SK-N-SH treated with all-trans-retinoic acid at 6 μM for 48 hours (cell line): ENCODE measurements around the gene MEF2B.

Source experiments
- ATAC-seq: fragments of 200-7000 bp; cut with Tn5 transposase; 3 replicates; pipeline ENCODE4 v1.9.1; 2020; ENCODE audit warnings: mild to moderate bottlenecking, moderate library complexity
- ARNTL ChIP-seq: fragments of 450-650 bp; formaldehyde crosslinking; IDR thresholded peaks from 2 replicates; pipeline ENCODE4 v1.5.0; 2020; ENCODE audit warnings: low read depth, mild to moderate bottlenecking, moderate library complexity, borderline replicate concordance
- BACH2 ChIP-seq: fragments of 250-450 bp; sonication (Bioruptor Pico); IDR thresholded peaks from 2 replicates; pipeline ENCODE4 v1.9.0; 2021; ENCODE audit warnings: mild to moderate bottlenecking, borderline replicate concordance
- CSDC2 ChIP-seq: fragments of 250-450 bp; sonication (Bioruptor Pico); IDR thresholded peaks from 2 replicates; pipeline ENCODE4 v1.5.0; 2020; ENCODE audit warnings: mild to moderate bottlenecking, moderate library complexity
- CSRNP3 ChIP-seq: fragments of 250-450 bp; sonication (Bioruptor Pico); IDR thresholded peaks from 2 replicates; pipeline ENCODE4 v1.5.1; 2021; ENCODE audit warnings: mild to moderate bottlenecking, moderate library complexity
- ESRRG ChIP-seq: fragments of 250-450 bp; sonication (Bioruptor Pico); IDR thresholded peaks from 2 replicates; pipeline ENCODE4 v1.6.1; 2021; ENCODE audit warnings: mild to moderate bottlenecking
- GLIS3 ChIP-seq: fragments of 250-450 bp; sonication (Bioruptor Pico); IDR thresholded peaks from 2 replicates; pipeline ENCODE4 v1.5.0; 2020; ENCODE audit warnings: mild to moderate bottlenecking, moderate library complexity
- ISL1 ChIP-seq: fragments of 250-450 bp; sonication (Bioruptor Pico); IDR thresholded peaks from 2 replicates; pipeline ENCODE4 v2.1.2; 2022; ENCODE audit warnings: mild to moderate bottlenecking, moderate library complexity
- OSR1 ChIP-seq: fragments of 250-450 bp; sonication (Bioruptor Pico); IDR thresholded peaks from 2 replicates; pipeline ENCODE4 v1.8.0; 2022; ENCODE audit warnings: moderate library complexity, mild to moderate bottlenecking, inconsistent platforms
- PATZ1 ChIP-seq: fragments of 250-450 bp; sonication (Bioruptor Pico); IDR thresholded peaks from 2 replicates; pipeline ENCODE4 v1.8.0; 2020; ENCODE audit warnings: mild to moderate bottlenecking, moderate library complexity, borderline replicate concordance
- POU6F1 ChIP-seq: fragments of 250-450 bp; sonication (Bioruptor Pico); IDR thresholded peaks from 2 replicates; pipeline ENCODE4 v1.8.0; 2021; ENCODE audit warnings: low read depth, mild to moderate bottlenecking, moderate library complexity, borderline replicate concordance
- PPARA ChIP-seq: fragments of 250-450 bp; sonication (Bioruptor Pico); IDR thresholded peaks from 2 replicates; pipeline ENCODE4 v1.5.0; 2020; ENCODE audit warnings: mild to moderate bottlenecking, borderline replicate concordance
- RARB ChIP-seq: fragments of 250-450 bp; sonication (Bioruptor Pico); IDR thresholded peaks from 2 replicates; pipeline ENCODE4 v1.8.0; 2021; ENCODE audit warnings: mild to moderate bottlenecking, moderate library complexity
- SNAI2 ChIP-seq: fragments of 250-450 bp; sonication (Bioruptor Pico); IDR thresholded peaks from 2 replicates; pipeline ENCODE4 v1.5.0; 2020; ENCODE audit warnings: mild to moderate bottlenecking, moderate library complexity
- TCF4 ChIP-seq: fragments of 250-450 bp; sonication (Bioruptor Pico); IDR thresholded peaks from 2 replicates; pipeline ENCODE4 v1.8.0; 2021; ENCODE audit warnings: mild to moderate bottlenecking, moderate library complexity, borderline replicate concordance
- TOX ChIP-seq: fragments of 250-450 bp; sonication (Bioruptor Pico); IDR thresholded peaks from 2 replicates; pipeline ENCODE4 v1.8.0; 2021; ENCODE audit warnings: mild to moderate bottlenecking, moderate library complexity, borderline replicate concordance
- TSHZ2 ChIP-seq: fragments of 250-450 bp; sonication (Bioruptor Pico); IDR thresholded peaks from 2 replicates; pipeline ENCODE4 v1.5.0; 2020; ENCODE audit warnings: mild to moderate bottlenecking, moderate library complexity
- ZFP3 ChIP-seq: fragments of 250-450 bp; sonication (Bioruptor Pico); IDR thresholded peaks from 2 replicates; pipeline ENCODE4 v1.5.0; 2020; ENCODE audit warnings: mild to moderate bottlenecking, moderate library complexity
- ZNF565 ChIP-seq: fragments of 450-650 bp; formaldehyde crosslinking; conservative IDR thresholded peaks from 2 replicates; pipeline ENCODE4 v1.5.0; 2020; ENCODE audit warnings: low read depth, mild to moderate bottlenecking, moderate library complexity
- ZNF8 ChIP-seq: fragments of 450-650 bp; formaldehyde crosslinking; IDR thresholded peaks from 2 replicates; pipeline ENCODE4 v1.5.0; 2020; ENCODE audit warnings: mild to moderate bottlenecking, moderate library complexity
- TF ChIP-seq, protein P1 (sequence below): fragments of 250-450 bp; sonication (Bioruptor Pico); IDR thresholded peaks from 2 replicates; pipeline ENCODE4 v1.5.1; 2020; ENCODE audit warnings: low read depth, mild to moderate bottlenecking, moderate library complexity

The MEF2B gene

DNA sequence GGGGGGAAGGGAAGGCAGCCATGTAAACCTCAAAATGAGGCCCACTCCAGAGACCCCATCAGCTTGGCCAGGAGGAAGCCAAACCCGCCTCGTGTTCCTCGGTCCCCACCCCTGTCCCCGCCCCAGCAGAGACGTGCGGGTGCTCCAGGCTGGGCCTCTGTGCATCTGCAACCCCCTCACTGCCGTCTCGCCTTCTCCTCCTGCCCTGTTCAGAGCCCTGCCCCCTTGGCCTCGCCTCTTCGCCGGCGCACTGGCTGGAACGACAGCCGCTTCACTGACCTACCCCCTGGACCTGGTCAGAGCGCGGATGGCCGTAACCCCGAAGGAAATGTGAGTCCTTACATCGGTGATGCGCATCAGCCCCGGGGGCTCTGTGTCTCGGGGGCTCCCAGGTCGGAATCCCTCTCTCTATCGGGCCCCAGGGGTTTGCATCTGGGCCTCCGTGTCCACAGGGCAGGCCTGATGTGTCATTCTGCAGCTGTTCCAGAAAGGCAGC is 64.0 kb downstream of the MEF2B start:
- ATAC-seq, result no peak
- TF ChIP-seq GLIS3 (no peak), OSR1 (CRISPR knock-in tag) (no peak), TOX (CRISPR knock-in tag) (no peak), TCF4 (CRISPR knock-in tag) (no peak), CSRNP3 (CRISPR knock-in tag) (no peak), TSHZ2 (CRISPR knock-in tag) (no peak), ESRRG (CRISPR knock-in tag) (no peak), ISL1 (CRISPR knock-in tag) (no peak), CSDC2 (CRISPR knock-in tag) (no peak), BACH2 (CRISPR knock-in tag) (no peak), POU6F1 (no peak)
- TF ChIP-seq, protein P1, sequence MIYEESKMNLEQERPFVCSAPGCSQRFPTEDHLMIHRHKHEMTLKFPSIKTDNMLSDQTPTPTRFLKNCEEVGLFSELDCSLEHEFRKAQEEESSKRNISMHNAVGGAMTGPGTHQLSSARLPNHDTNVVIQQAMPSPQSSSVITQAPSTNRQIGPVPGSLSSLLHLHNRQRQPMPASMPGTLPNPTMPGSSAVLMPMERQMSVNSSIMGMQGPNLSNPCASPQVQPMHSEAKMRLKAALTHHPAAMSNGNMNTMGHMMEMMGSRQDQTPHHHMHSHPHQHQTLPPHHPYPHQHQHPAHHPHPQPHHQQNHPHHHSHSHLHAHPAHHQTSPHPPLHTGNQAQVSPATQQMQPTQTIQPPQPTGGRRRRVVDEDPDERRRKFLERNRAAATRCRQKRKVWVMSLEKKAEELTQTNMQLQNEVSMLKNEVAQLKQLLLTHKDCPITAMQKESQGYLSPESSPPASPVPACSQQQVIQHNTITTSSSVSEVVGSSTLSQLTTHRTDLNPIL (CRISPR knock-in tag), result no peak

- TF ChIP-seq CSDC2 (CRISPR knock-in tag) (no peak), ESRRG (CRISPR knock-in tag) (no peak), ZFP3 (CRISPR knock-in tag) (no peak), RARB (CRISPR knock-in tag) (no peak), CSRNP3 (CRISPR knock-in tag) (no peak), ISL1 (CRISPR knock-in tag) (no peak), TCF4 (CRISPR knock-in tag) (no peak), PATZ1 (no peak), POU6F1 (no peak), ARNTL (no peak), TOX (CRISPR knock-in tag) (no peak), BACH2 (CRISPR knock-in tag) (no peak), PPARA (no peak), ZNF565 (CRISPR knock-in tag) (no peak), SNAI2 (CRISPR knock-in tag) (no peak), ZNF8 (CRISPR knock-in tag) (no peak)
- TF ChIP-seq, protein P1 (CRISPR knock-in tag), result no peak
- TF ChIP-seq, all 23 proteins: peak for 0
- no peak for ATAC-seq
Measured at GRCh38 chr19:19105365-19106055, 64.6 kb downstream of the MEF2B start.
